DND-41 (cell line): ENCODE data around the gene KCNMB1.

Source experiments
- ATAC-seq: fragments of 200-7000 bp; cut with Tn5 transposase; 3 replicates; pipeline ENCODE4 v1.9.1; 2021; ENCODE audit warnings: low read depth; ENCODE audit not compliant: insufficient read depth
- DNase-seq: peaks from one replicate; pipeline ENCODE4 v3.0.0-alpha.2; 2020
- H2AFZ ChIP-seq: 2 replicates; pipeline ENCODE4 v1.6.0; 2012; ENCODE audit warnings: low read depth, low read length
- H3K27ac ChIP-seq: 2 replicates; pipeline ENCODE4 v1.5.1; 2012; ENCODE audit warnings: low read length, inconsistent platforms
- H3K27me3 ChIP-seq: fragments of 200-600 bp; sonication (generic); 2 replicates; pipeline ENCODE4 v1.6.0; 2012; ENCODE audit warnings: low read length, mild to moderate bottlenecking, inconsistent platforms; ENCODE audit not compliant: insufficient read depth, poor library complexity
- H3K36me3 ChIP-seq: 2 replicates; pipeline ENCODE4 v1.5.1; 2012; ENCODE audit warnings: low read length, inconsistent platforms; ENCODE audit not compliant: insufficient read depth
- H3K4me1 ChIP-seq: 2 replicates; pipeline ENCODE4 v1.5.1; 2012; ENCODE audit warnings: mild to moderate bottlenecking, low read length; ENCODE audit not compliant: insufficient read depth
- H3K4me2 ChIP-seq: 2 replicates; pipeline ENCODE4 v1.6.0; 2012; ENCODE audit warnings: mild to moderate bottlenecking, moderate library complexity, low read length, inconsistent platforms; ENCODE audit not compliant: insufficient read depth
- H3K4me3 ChIP-seq, 2 experiments: fragments of 200-600 bp in 1 of 2; shearing (Covaris generic) in 1 of 2; 2 replicates each; pipeline ENCODE4 v1.5.1; 2012 to 2016; ENCODE audit warnings: inconsistent platforms in 2 of 2, low read length in 2 of 2, mild to moderate bottlenecking in 2 of 2, low read depth in 1 of 2, moderate library complexity in 1 of 2
- H3K79me2 ChIP-seq: 2 replicates; pipeline ENCODE4 v1.6.0; 2012; ENCODE audit warnings: low read length, inconsistent platforms; ENCODE audit not compliant: insufficient read depth
- H3K9ac ChIP-seq: 2 replicates; pipeline ENCODE4 v1.6.0; 2012; ENCODE audit warnings: low read depth, mild to moderate bottlenecking, inconsistent platforms, low read length, moderate library complexity
- H3K9me3 ChIP-seq: 2 replicates; pipeline ENCODE4 v1.5.1; 2012; ENCODE audit warnings: low read length, moderate library complexity, mild to moderate bottlenecking, inconsistent platforms; ENCODE audit not compliant: insufficient read depth, severe bottlenecking
- H4K20me1 ChIP-seq: 2 replicates; pipeline ENCODE4 v1.6.0; 2012; ENCODE audit warnings: low read length; ENCODE audit not compliant: insufficient read depth
- CTCF ChIP-seq: IDR thresholded peaks from 2 replicates; pipeline ENCODE4 v1.5.1; 2012; ENCODE audit warnings: borderline replicate concordance, low read length, moderate library complexity, mild to moderate bottlenecking; ENCODE audit not compliant: poor library complexity, severe bottlenecking; ENCODE audit errors: extremely low read depth
- EZH2 ChIP-seq: IDR thresholded peaks from 3 replicates; pipeline ENCODE4 v1.6.1; 2012; ENCODE audit warnings: borderline replicate concordance, low read depth, mild to moderate bottlenecking, moderate library complexity, low read length, inconsistent platforms; ENCODE audit not compliant: severe bottlenecking

Gene KCNMB1

GRCh38 chr5:170424629-170425028, 35.5 kb upstream of the KCNMB1 start:
- DNase-seq (no peak), ATAC-seq (no peak)
- Histone ChIP-seq H3K4me1 (peaks cover 23% of the 10 kb centered on the region), H3K27ac (no peak overlapping the region), H4K20me1 (no peaks in the 10 kb centered on the region), H3K79me2 (no peaks in the 10 kb centered on the region), H3K36me3 (no peaks in the 10 kb centered on the region), H3K9me3 (no peaks in the 10 kb centered on the region), H3K27me3 (peaks cover 10% of the 10 kb centered on the region), H3K9ac (no peak overlapping the region), H3K4me2 (no peak overlapping the region), H3K4me3 (no peak overlapping the region), H2AFZ (no peak overlapping the region)
- TF ChIP-seq CTCF (no peak), EZH2 (no peak)

- peaks cover 15% of the 10 kb centered on the region for H3K27me3 ChIP-seq
- H3K36me3 ChIP-seq: no peaks in the 10 kb centered on the region
- H4K20me1 ChIP-seq: no peaks in the 10 kb centered on the region
- H2AFZ ChIP-seq: no peak overlapping the region
- no peaks in the 10 kb centered on the region for H3K79me2 ChIP-seq
- no peak for ATAC-seq
- H3K4me1 ChIP-seq: peaks cover 22% of the 10 kb centered on the region
- DNase-seq: no peak
- no peak overlapping the region for H3K4me3 ChIP-seq
- no peak overlapping the region for H3K9ac ChIP-seq
- H3K4me2 ChIP-seq: no peak overlapping the region
- no peak for TF ChIP-seq CTCF
- H3K27ac ChIP-seq: no peak overlapping the region
- H3K9me3 ChIP-seq: no peaks in the 10 kb centered on the region
Observed at GRCh38 chr5:170423692-170424091, 34.5 kb upstream of the KCNMB1 start.

- no peaks in the 10 kb centered on the region for H4K20me1 ChIP-seq
- H3K9me3 ChIP-seq: no peaks in the 10 kb centered on the region
- no peaks in the 10 kb centered on the region for H3K36me3 ChIP-seq
- DNase-seq (no peak), ATAC-seq (no peak)
- TF ChIP-seq EZH2: no peak
- no peak for TF ChIP-seq CTCF
- H3K4me1 ChIP-seq: peaks cover 3% of the 10 kb centered on the region
- no peak overlapping the region for H2AFZ ChIP-seq
- no peak overlapping the region for H3K27ac ChIP-seq
- H3K27me3 ChIP-seq: peaks cover 16% of the 10 kb centered on the region
- H3K4me3 ChIP-seq: no peak overlapping the region
- no peak overlapping the region for H3K4me2 ChIP-seq
- no peak overlapping the region for H3K9ac ChIP-seq
- H3K79me2 ChIP-seq: no peaks in the 10 kb centered on the region
Observed at GRCh38 chr5:170421826-170422225, 32.7 kb upstream of the KCNMB1 start.

GRCh38 chr5:170420806-170421412, 31.7 kb upstream of the KCNMB1 start:
- Histone ChIP-seq H3K4me2 (no peak overlapping the region), H3K27me3 (peaks cover 16% of the 10 kb centered on the region), H3K27ac (no peak overlapping the region), H4K20me1 (no peaks in the 10 kb centered on the region), H3K36me3 (no peaks in the 10 kb centered on the region), H3K4me1 (no peaks in the 10 kb centered on the region), H3K9me3 (no peaks in the 10 kb centered on the region), H3K9ac (no peak overlapping the region), H3K4me3 (no peak overlapping the region), H2AFZ (no peak overlapping the region), H3K79me2 (no peaks in the 10 kb centered on the region)
- ATAC-seq (peak; percentile 82), DNase-seq (peak; percentile 55)
- TF ChIP-seq EZH2: no peak
- TF ChIP-seq CTCF: peak; percentile 88
